Measurements from ENCODE around the gene PRSS58. TPM values are rescaled to one million over a fixed set of nuclear protein-coding genes. Genes with fewer than 3 reads are reported as not detected.

PRSS58 gene

GRCh38 chr7:142228537-142229104 lies 29.2 kb downstream of the PRSS58 start:
- Histone ChIP-seq H3K79me1 (ENCODE audit: low read depth, low read length) (no peaks in the 10 kb centered on the region), H2BK12ac (ENCODE audit: low read length) (no peak overlapping the region), H2BK120ac (ENCODE audit: low read depth, low read length) (no peak overlapping the region), H2AK5ac (ENCODE audit: low read depth, low read length) (no peak overlapping the region), H3K4me1 (ENCODE audit: control insufficient read depth in 2 of 2, insufficient read depth in 1 of 2, low read depth in 1 of 2, low read length in 2 of 2) (no peaks in the 10 kb centered on the region), H2AFZ (ENCODE audit: low read length) (no peak overlapping the region), H3K36me3 (replicated peaks in 1 of 2; ENCODE audit: control insufficient read depth in 2 of 2, insufficient read depth in 2 of 2, low read length in 2 of 2) (no peaks in the 10 kb centered on the region), H2BK15ac (ENCODE audit: low read length) (no peak overlapping the region), H4K8ac (ENCODE audit: low read depth, low read length) (no peak overlapping the region), H3K9me3 (replicated peaks in 1 of 2; ENCODE audit: control insufficient read depth in 2 of 2, insufficient read depth in 1 of 2, low read depth in 1 of 2, low read length in 2 of 2) (no peaks in the 10 kb centered on the region), H3K27ac (replicated peaks; ENCODE audit: low read length) (no peak overlapping the region), H3K9ac (ENCODE audit: low read depth, low read length, poor library complexity) (no peak overlapping the region), H4K91ac (ENCODE audit: low read depth, low read length, poor library complexity) (no peak overlapping the region), H3K14ac (ENCODE audit: low read length) (no peak overlapping the region), H3K4ac (ENCODE audit: low read length) (no peak overlapping the region), H3K18ac (ENCODE audit: low read length) (no peak overlapping the region), H3K4me3 (ENCODE audit: low read length in 2 of 2) (peak overlapping the region in 1 of 2 donors; percentile 33), H3K4me2 (ENCODE audit: insufficient read depth, low read length, poor library complexity, severe bottlenecking) (no peak overlapping the region), H3K27me3 (ENCODE audit: control insufficient read depth in 3 of 3, insufficient read depth in 3 of 3, low read depth in 1 of 3, low read length in 3 of 3) (no peaks in the 10 kb centered on the region), H3K23ac (ENCODE audit: low read depth, low read length, poor library complexity) (no peak overlapping the region), H2BK5ac (ENCODE audit: low read length) (no peak overlapping the region)
- DNase-seq (ENCODE audit: low spot score), result no peak
- WGBS, 2 donors (ENCODE audit: extremely low coverage in 2 of 2, insufficient read length in 2 of 2, insufficient replicate concordance in 1 of 2), result no CpG with 5 or more reads among the region's 1 CpG

Small RNA genes within 50 kb of the gene (small RNA-seq; reads per million reads assigned to genes)
- gene TRBV1 (ENCODE audit: insufficient read depth), result not detected

Measured in neuronal stem cell (in vitro differentiated cells).